Astrocyte (in vitro differentiated cells and primary cell): ENCODE measurements around the gene TIPARP. TPM values are rescaled to one million over a fixed set of nuclear protein-coding genes. Genes with fewer than 3 reads are reported as not detected.

Experiments
- DNase-seq: peaks from one replicate; pipeline ENCODE4 v3.0.0-alpha.2; 2010; ENCODE audit warnings: low read depth
- FAIRE-seq: peaks from 2 replicates; lab custom pipeline; 2011; peaks lifted over from hg19 to GRCh38; lab: Jason Lieb, UNC
- H2AFZ ChIP-seq: 2 replicates; pipeline ENCODE4 v1.6.0; 2012; ENCODE audit warnings: low read depth, low read length, inconsistent platforms
- H3K27ac ChIP-seq: 2 replicates; pipeline ENCODE4 v1.5.1; 2011; ENCODE audit warnings: low read depth, low read length, inconsistent platforms
- H3K27me3 ChIP-seq: 2 replicates; pipeline ENCODE4 v1.6.0; 2011; ENCODE audit warnings: low read length, inconsistent platforms; ENCODE audit not compliant: insufficient read depth
- H3K36me3 ChIP-seq: 2 replicates; pipeline ENCODE4 v1.5.1; 2011; ENCODE audit warnings: low read length, inconsistent platforms; ENCODE audit not compliant: insufficient read depth
- H3K4me1 ChIP-seq: 2 replicates; pipeline ENCODE4 v1.5.1; 2011; ENCODE audit warnings: low read length, inconsistent platforms; ENCODE audit not compliant: insufficient read depth
- H3K4me2 ChIP-seq: 2 replicates; pipeline ENCODE4 v1.6.0; 2012; ENCODE audit warnings: low read length, inconsistent platforms
- H3K4me3 ChIP-seq: 2 replicates; pipeline ENCODE4 v1.5.1; 2011; ENCODE audit warnings: low read depth, mild to moderate bottlenecking, low read length, inconsistent platforms; ENCODE audit not compliant: insufficient read depth
- H3K79me2 ChIP-seq: 2 replicates; pipeline ENCODE4 v1.6.0; 2012; ENCODE audit warnings: mild to moderate bottlenecking, low read length, inconsistent platforms; ENCODE audit not compliant: insufficient read depth
- H3K9ac ChIP-seq: 2 replicates; pipeline ENCODE4 v1.6.0; 2012; ENCODE audit warnings: mild to moderate bottlenecking, low read length, inconsistent platforms
- H3K9me3 ChIP-seq: 2 replicates; pipeline ENCODE4 v1.5.1; 2012; ENCODE audit warnings: low read depth, mild to moderate bottlenecking, low read length, inconsistent platforms; ENCODE audit not compliant: insufficient read depth
- H4K20me1 ChIP-seq: 2 replicates; pipeline ENCODE4 v1.6.0; 2012; ENCODE audit warnings: low read length, inconsistent platforms; ENCODE audit not compliant: insufficient read depth
- H3K27ac Mint-ChIP-seq: one replicate; pipeline ENCODE4 v1.8.0; 2021; ENCODE audit warnings: mild to moderate bottlenecking, mixed read lengths; ENCODE audit not compliant: unreplicated experiment
- H3K27me3 Mint-ChIP-seq: one replicate; pipeline ENCODE4 v1.8.0; 2021; ENCODE audit warnings: low read depth, mixed read lengths; ENCODE audit not compliant: unreplicated experiment
- H3K36me3 Mint-ChIP-seq: one replicate; pipeline ENCODE4 v1.8.0; 2021; ENCODE audit warnings: low read depth, mixed read lengths; ENCODE audit not compliant: unreplicated experiment
- H3K4me1 Mint-ChIP-seq: one replicate; pipeline ENCODE4 v1.8.0; 2021; ENCODE audit warnings: low read depth, mixed read lengths; ENCODE audit not compliant: unreplicated experiment
- H3K4me3 Mint-ChIP-seq: one replicate; pipeline ENCODE4 v1.8.0; 2021; ENCODE audit warnings: mild to moderate bottlenecking, moderate library complexity, mixed read lengths; ENCODE audit not compliant: unreplicated experiment
- H3K9me3 Mint-ChIP-seq: one replicate; pipeline ENCODE4 v1.8.0; 2021; ENCODE audit warnings: mild to moderate bottlenecking, mixed read lengths; ENCODE audit not compliant: unreplicated experiment
- CTCF ChIP-seq: IDR thresholded peaks from 2 replicates; pipeline ENCODE4 v1.5.1; 2011; ENCODE audit warnings: low read depth, mild to moderate bottlenecking, inconsistent platforms, low read length, moderate library complexity; ENCODE audit not compliant: insufficient read depth
- EZH2 ChIP-seq: IDR thresholded peaks from 2 replicates; pipeline ENCODE4 v1.6.1; 2012; ENCODE audit warnings: mild to moderate bottlenecking, low read length, inconsistent platforms; ENCODE audit not compliant: insufficient read depth
- total RNA-seq: library from RNA; stranded (reverse); gene quantifications from 2 replicates; pipeline ENCODE4 v1.2.1, GENCODE V29; 2021

Gene TIPARP
- total RNA-seq, 1 donor from 2014 or later = 74.2 TPM

DNA sequence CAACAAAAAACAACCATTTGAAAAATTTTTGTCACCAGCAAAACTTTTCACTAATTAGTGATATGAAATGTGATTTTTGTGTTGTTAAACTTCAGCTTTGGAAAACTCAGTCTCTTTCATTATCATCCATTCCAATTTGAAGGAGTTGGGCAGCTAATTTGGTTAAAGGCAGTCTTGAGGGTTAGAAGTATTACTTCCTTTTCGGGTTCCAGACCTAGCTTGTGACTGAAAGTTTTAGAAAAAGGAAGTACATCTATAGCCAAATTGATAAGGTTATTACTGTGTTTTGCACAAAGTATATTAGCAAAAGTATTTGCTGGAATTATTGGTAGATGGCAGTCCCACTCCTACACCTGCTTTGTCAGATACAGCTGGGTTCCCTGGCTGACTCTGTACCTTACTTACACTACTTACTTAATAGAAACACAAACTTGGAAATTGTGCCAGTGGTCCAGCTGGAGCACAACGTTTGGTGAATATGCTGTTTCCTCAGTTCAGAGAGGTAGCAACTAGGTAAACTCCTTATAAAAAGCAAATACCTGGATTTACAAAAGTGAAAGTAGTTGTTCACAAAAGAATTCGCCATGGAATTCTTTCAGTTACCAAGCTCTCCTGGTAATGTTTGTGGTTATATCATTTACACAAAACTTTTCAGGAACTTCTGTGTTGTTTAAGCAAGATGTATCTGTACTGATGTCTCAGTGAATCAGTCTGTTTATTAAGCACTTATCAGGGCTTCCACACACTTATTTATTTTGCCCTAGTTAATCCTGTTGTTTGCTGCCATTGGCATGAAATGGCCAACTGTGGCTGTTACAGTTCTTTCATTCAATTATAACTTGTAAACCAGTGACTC is 31.6 kb downstream of the TIPARP start:
- H2AFZ ChIP-seq = no peak overlapping the region
- H3K27ac ChIP-seq = no peak overlapping the region
- Mint-ChIP-seq H3K4me1 (peaks cover 29% of the 10 kb centered on the region), H3K27ac (no peak overlapping the region), H3K9me3 (no peaks in the 10 kb centered on the region), H3K4me3 (no peak overlapping the region), H3K36me3 (peaks cover 24% of the 10 kb centered on the region), H3K27me3 (no peaks in the 10 kb centered on the region)
- no peaks in the 10 kb centered on the region for H3K27me3 ChIP-seq
- peaks cover 17% of the 10 kb centered on the region for H4K20me1 ChIP-seq
- no peaks in the 10 kb centered on the region for H3K9me3 ChIP-seq
- H3K36me3 ChIP-seq = peaks cover 57% of the 10 kb centered on the region
- no peak overlapping the region for H3K4me3 ChIP-seq
- H3K79me2 ChIP-seq = peaks cover 30% of the 10 kb centered on the region
- TF ChIP-seq CTCF = no peak
- no peak for TF ChIP-seq EZH2
- FAIRE-seq = no peak
- no peak overlapping the region for H3K9ac ChIP-seq
- H3K4me1 ChIP-seq = no peaks in the 10 kb centered on the region
- no peak overlapping the region for H3K4me2 ChIP-seq
- DNase-seq = no peak

DNA sequence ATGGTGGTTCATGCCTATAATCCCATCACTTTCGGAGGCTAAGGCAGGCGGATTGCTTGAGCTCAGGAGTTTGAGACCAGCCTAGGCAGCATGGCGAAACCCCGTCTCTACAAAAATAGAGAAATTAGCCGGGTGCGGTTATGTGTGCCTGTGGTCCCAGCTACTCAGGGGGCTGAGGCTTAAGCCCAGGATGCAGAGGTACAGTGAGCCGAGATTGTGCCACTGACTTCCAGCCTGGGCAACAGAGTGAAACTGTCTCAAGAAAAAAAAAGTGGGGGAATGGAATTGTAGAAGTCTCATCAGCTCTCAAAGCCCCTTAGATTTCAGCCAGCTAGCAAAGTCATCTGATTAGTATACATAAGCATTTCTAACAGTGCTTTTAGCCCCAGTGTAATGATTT is 33.2 kb downstream of the TIPARP start:
- Mint-ChIP-seq H3K4me1 (peaks cover 17% of the 10 kb centered on the region), H3K36me3 (peaks cover 21% of the 10 kb centered on the region), H3K27ac (peak overlapping the region; percentile 59), H3K9me3 (no peaks in the 10 kb centered on the region), H3K27me3 (no peaks in the 10 kb centered on the region), H3K4me3 (no peak overlapping the region)
- no peak for TF ChIP-seq EZH2
- TF ChIP-seq CTCF = no peak
- Histone ChIP-seq H3K4me3 (no peak overlapping the region), H3K9ac (no peak overlapping the region), H3K79me2 (peaks cover 17% of the 10 kb centered on the region), H3K36me3 (peaks cover 53% of the 10 kb centered on the region), H3K27ac (no peak overlapping the region), H3K4me1 (no peaks in the 10 kb centered on the region), H3K27me3 (no peaks in the 10 kb centered on the region), H3K4me2 (no peak overlapping the region), H3K9me3 (no peaks in the 10 kb centered on the region), H4K20me1 (peaks cover 10% of the 10 kb centered on the region), H2AFZ (no peak overlapping the region)
- DNase-seq = no peak
- no peak for FAIRE-seq

GRCh38 chr3:156710429-156710828 is 36.0 kb downstream of the TIPARP start:
- Mint-ChIP-seq H3K4me3 (no peak overlapping the region), H3K27me3 (no peaks in the 10 kb centered on the region), H3K27ac (no peak overlapping the region), H3K36me3 (peaks cover 14% of the 10 kb centered on the region), H3K4me1 (peaks cover 5% of the 10 kb centered on the region), H3K9me3 (no peaks in the 10 kb centered on the region)
- no peaks in the 10 kb centered on the region for H3K79me2 ChIP-seq
- H3K9ac ChIP-seq = no peak overlapping the region
- no peak overlapping the region for H3K4me2 ChIP-seq
- H3K4me1 ChIP-seq = no peaks in the 10 kb centered on the region
- DNase-seq = no peak
- H3K27ac ChIP-seq = no peak overlapping the region
- H3K27me3 ChIP-seq = no peaks in the 10 kb centered on the region
- no peak for FAIRE-seq
- H3K36me3 ChIP-seq = peaks cover 39% of the 10 kb centered on the region
- no peak overlapping the region for H3K4me3 ChIP-seq
- TF ChIP-seq EZH2 (no peak), CTCF (no peak)
- no peak overlapping the region for H2AFZ ChIP-seq
- no peaks in the 10 kb centered on the region for H3K9me3 ChIP-seq
- peaks cover 8% of the 10 kb centered on the region for H4K20me1 ChIP-seq
